Astrocyte of the spinal cord (primary cell): Measurements from ENCODE around the gene USP7.
"Not testable (repeated sequence)": the region's sequence is repeated elsewhere in the genome, so short reads cannot be mapped to it uniquely, and the experiment has no call there.

ENCODE experiments used
- DNase-seq: peaks from one replicate; pipeline ENCODE4 v3.0.0; 2011; ENCODE audit warnings: low read depth, low spot score
- H3K4me3 ChIP-seq: 2 replicates; pipeline ENCODE4 v1.5.1; 2011; ENCODE audit warnings: low read depth, mild to moderate bottlenecking, low read length, moderate library complexity
- in situ Hi-C: cut with HindIII; loops from 2 replicates; pipeline ENCODE4 v1.10.0; 2017; ENCODE audit warnings: low sequenced_read_pairs
- TF ChIP-seq, protein P1 (sequence below): IDR thresholded peaks from 2 replicates; pipeline ENCODE4 v1.5.1; 2012; ENCODE audit warnings: low read depth, mild to moderate bottlenecking, low read length, inconsistent platforms

USP7 gene

DNA sequence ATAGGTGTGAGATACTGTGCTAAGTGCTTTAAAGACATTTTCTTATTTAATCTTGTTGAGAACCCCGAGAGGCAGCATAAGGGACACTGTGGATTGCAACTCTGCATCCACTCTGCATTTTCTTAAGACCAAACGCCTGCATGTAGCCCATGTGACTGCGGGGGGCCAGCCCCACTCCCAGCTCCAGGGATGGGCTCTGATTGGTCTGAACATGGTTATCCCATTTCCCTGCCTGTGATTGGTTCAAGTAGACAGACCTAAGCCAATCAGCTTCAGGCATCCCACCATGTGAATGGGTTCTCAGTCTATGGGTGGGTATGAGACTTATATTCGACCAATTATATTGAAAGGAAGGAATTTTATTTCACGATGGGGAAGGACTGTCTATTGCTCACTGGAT, 33.2 kb upstream of the USP7 start:
- H3K4me3 ChIP-seq, result no peak overlapping the region
- in situ Hi-C loops, result no loop called here
- no peak for DNase-seq
- TF ChIP-seq, protein P1, sequence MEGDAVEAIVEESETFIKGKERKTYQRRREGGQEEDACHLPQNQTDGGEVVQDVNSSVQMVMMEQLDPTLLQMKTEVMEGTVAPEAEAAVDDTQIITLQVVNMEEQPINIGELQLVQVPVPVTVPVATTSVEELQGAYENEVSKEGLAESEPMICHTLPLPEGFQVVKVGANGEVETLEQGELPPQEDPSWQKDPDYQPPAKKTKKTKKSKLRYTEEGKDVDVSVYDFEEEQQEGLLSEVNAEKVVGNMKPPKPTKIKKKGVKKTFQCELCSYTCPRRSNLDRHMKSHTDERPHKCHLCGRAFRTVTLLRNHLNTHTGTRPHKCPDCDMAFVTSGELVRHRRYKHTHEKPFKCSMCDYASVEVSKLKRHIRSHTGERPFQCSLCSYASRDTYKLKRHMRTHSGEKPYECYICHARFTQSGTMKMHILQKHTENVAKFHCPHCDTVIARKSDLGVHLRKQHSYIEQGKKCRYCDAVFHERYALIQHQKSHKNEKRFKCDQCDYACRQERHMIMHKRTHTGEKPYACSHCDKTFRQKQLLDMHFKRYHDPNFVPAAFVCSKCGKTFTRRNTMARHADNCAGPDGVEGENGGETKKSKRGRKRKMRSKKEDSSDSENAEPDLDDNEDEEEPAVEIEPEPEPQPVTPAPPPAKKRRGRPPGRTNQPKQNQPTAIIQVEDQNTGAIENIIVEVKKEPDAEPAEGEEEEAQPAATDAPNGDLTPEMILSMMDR, result no peak

DNA sequence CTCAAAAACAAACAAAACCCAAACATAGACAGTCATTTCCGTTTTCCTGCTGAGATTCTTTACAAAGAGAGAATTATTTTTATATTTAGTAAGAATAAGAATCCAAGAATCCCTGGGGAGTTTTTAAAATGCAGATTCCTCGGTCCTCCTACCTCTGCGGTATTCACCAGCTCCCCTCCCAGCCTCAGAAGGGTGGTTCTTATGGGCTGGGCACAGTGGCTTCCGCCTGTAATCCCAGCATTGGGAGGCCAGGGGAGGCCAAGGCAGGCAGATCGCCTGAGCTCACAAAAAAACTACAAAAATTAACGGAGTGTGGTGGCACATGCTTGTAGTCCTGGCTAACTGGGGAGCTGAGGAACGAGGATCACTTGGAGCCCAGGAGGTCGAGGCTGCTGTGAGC, 26.7 kb upstream of the USP7 start:
- no peak overlapping the region for H3K4me3 ChIP-seq
- in situ Hi-C loops, result no loop called here
- DNase-seq, result no peak
- TF ChIP-seq, protein P1, result no peak

DNA sequence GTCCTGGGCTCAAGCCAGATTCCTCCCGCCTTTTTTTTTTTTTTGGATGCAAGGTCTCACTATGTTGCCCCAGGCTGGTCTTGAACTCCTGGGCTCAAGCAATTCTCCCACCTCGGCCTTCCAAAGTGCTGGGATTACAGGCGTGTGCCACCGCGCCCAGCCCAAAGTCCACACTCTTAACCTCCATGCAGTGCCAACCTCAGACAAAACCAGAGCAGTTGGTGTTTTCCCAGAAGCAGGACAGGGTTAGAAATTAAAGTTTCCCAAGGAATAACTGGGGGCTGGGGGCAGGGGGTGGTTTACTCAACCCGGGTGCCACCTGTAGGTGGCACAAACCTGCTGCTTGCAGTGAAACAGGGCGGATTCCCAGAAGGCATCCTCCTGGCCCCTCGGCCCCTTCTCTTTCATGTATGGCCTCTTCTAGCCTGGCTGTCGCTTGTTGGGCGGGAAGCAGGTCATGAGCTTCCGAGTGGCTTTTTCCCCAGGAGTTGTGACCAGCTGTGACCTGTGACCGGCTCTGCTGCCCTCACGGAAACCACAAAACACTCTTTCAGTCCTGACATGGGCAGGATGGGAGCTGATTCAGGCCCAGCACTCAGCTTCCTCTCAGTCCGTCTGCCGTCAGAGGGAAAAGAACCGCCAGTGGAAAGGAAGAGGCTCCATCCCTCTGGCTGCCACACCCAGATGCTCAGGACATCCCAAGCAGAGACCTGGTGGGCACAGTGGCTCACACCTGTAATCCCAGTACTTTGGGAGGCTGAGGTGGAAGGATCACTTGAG, 25.6 kb upstream of the USP7 start:
- TF ChIP-seq, protein P1, result no peak
- in situ Hi-C loops, result no loop called here
- DNase-seq, result no peak
- H3K4me3 ChIP-seq, result no peak overlapping the region

DNA sequence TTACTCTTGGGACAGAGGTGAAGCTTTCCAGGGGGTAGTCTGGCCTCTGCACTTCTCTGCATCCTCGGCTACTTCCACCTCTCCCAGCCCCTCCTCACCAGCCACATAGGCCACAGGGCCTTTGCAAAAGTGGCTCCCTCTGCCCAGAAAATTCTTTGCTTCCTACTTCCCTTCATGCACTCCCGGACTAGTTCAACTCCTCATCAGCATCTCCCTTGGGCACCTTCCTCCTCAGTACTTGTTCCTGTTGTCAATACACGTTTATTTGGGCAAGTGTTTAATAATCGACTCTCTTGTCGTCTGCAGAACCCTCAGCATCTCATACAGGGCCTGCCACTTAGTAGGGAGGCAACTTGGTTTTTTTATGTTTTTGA, 23.1 kb upstream of the USP7 start:
- no peak for DNase-seq
- TF ChIP-seq, protein P1, result no peak
- no peak overlapping the region for H3K4me3 ChIP-seq
- in situ Hi-C loops, result no loop called here

DNA sequence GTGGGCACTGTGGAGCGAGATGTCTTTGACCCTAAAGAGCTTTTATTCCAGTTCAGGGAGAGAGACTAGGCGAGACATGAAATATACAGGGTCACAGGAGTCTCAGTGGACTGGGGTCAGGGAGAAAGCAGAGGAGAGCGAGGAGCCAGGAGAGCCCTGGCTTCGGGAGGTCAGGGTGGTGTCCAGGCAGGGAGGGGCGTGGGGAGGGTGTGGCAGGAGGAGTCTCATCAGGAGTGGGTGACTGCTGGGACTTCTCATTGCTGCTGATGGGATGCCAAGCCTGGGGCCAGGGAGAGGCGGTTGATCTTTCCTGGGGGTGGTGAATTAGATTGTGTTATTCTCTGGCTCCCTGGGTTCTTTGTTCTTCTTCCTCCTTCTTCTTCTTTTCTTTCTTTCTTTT, 22.4 kb upstream of the USP7 start:
- TF ChIP-seq, protein P1, result no peak
- no peak for DNase-seq
- in situ Hi-C loops, result no loop called here
- H3K4me3 ChIP-seq, result no peak overlapping the region

DNA sequence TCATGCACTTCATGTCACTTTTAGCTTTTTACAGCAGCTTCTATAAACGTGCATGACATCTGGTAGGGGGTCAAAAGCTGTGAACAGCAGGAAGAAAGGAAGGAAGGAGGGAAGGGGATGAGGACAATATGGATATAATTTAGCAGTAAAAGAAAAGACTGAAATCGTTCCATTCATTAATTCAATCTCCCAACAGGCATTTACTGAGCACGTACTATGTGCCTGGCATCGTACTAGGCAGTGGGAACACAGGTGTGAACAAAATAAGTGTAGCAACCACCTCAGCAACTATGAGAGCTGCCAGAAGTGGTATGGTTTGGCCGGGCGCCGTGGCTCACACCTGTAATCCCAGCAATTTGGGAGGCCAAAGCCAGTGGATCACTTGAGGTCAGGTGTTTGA, 19.1 kb upstream of the USP7 start:
- in situ Hi-C loops, result no loop called here
- H3K4me3 ChIP-seq, result no peak overlapping the region
- TF ChIP-seq, protein P1, result no peak
- no peak for DNase-seq

DNA sequence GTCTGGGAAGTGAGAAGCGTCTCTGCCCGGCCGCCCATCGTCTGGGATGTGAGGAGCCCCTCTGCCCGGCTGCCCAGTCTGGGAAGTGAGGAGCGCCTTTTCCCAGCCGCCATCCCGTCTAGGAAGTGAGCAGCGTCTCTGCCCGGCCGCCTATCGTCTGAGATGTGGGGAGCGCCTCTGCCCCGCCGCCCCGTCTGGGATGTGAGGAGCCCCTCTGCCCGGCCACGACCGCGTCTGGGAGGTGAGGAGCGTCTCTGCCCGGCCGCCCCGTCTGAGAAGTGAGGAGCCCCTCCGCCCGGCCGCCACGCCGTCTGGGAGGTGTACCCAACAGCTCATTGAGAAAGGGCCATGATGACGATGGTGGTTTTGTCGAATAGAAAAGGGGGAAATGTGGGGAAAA, 18.2 kb upstream of the USP7 start:
- in situ Hi-C loops, DNase-seq, H3K4me3 ChIP-seq: not testable (repeated sequence)

DNA sequence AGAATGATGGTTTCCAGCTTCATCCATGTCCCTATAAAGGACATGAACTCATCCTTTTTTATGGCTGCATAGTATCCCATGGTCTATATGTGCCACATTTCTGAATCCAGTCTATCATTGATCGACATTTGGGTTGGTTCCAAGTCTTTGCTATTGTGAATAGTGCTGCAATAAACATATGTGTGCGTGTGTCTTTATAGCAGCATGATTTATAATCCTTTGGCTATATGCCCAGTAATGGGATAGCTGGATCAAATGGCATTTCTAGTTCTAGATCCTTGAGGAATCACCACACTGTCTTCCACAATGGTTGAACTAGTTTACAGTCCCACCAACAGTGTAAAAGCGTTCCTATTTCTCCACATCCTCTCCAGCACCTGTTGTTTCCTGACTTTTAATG, 12.5 kb upstream of the USP7 start:
- H3K4me3 ChIP-seq, DNase-seq, in situ Hi-C loops: not testable (repeated sequence)
